Neural cell (in vitro differentiated cells): ENCODE data around the gene HDAC4. TPM values are rescaled to one million over a fixed set of nuclear protein-coding genes. Genes with fewer than 3 reads are reported as not detected.
"Not testable (repeated sequence)": the region's sequence is repeated elsewhere in the genome, so short reads cannot be mapped to it uniquely, and the experiment has no call there.

Experiments
- H2AFZ ChIP-seq: fragments of 200-600, 300-800 bp; sonication (generic), shearing (Covaris generic); 2 replicates; pipeline ENCODE4 v1.6.0; 2014; ENCODE audit warnings: low read depth, mild to moderate bottlenecking, antibody characterized with exemption, low read length, moderate library complexity
- H3F3A ChIP-seq: fragments of 200-600 bp; shearing (Covaris generic); 2 replicates; pipeline ENCODE4 v1.6.1; 2016; ENCODE audit warnings: mild to moderate bottlenecking, moderate library complexity, mixed read lengths, antibody characterized with exemption, low read length; ENCODE audit not compliant: insufficient read depth, poor library complexity, severe bottlenecking
- H3K27ac ChIP-seq: fragments of 200-600, 300-800 bp; sonication (generic), shearing (Covaris generic); 2 replicates; pipeline ENCODE4 v1.5.1; 2014; ENCODE audit warnings: mild to moderate bottlenecking, low read length, moderate library complexity
- H3K27me3 ChIP-seq: fragments of 300-800, 200-600 bp; sonication (generic), shearing (Covaris generic); 2 replicates; pipeline ENCODE4 v1.6.0; 2014; ENCODE audit warnings: mild to moderate bottlenecking, low read depth, low read length, moderate library complexity; ENCODE audit not compliant: insufficient read depth
- H3K36me3 ChIP-seq: fragments of 300-800, 200-600 bp; sonication (generic), shearing (Covaris generic); 2 replicates; pipeline ENCODE4 v1.5.1; 2014; ENCODE audit warnings: mild to moderate bottlenecking, antibody characterized with exemption, low read length, moderate library complexity; ENCODE audit not compliant: insufficient read depth
- H3K4me2 ChIP-seq: fragments of 300-800, 200-600 bp; sonication (generic), shearing (Covaris generic); 2 replicates; pipeline ENCODE4 v1.6.0; 2014; ENCODE audit warnings: mild to moderate bottlenecking, low read length
- H3K4me3 ChIP-seq: fragments of 300-800, 200-600 bp; sonication (generic), shearing (Covaris generic); 2 replicates; pipeline ENCODE4 v1.5.1; 2014; ENCODE audit warnings: mild to moderate bottlenecking, low read length, moderate library complexity
- H3K79me2 ChIP-seq: fragments of 200-600 bp; shearing (Covaris generic); replicated peaks from 2 replicates; pipeline ENCODE4 v1.6.0; 2014; ENCODE audit warnings: mild to moderate bottlenecking, low read length, moderate library complexity; ENCODE audit not compliant: insufficient read depth
- H3K9ac ChIP-seq: fragments of 300-800, 200-600 bp; sonication (generic), shearing (Covaris generic); 2 replicates; pipeline ENCODE4 v1.6.1; 2016; ENCODE audit warnings: mild to moderate bottlenecking, low read length, mixed read lengths
- H3K9me2 ChIP-seq: fragments of 200-600 bp; shearing (Covaris generic); 2 replicates; pipeline ENCODE4 v1.6.1; 2016; ENCODE audit warnings: mild to moderate bottlenecking, low read length, mixed read lengths; ENCODE audit not compliant: insufficient read depth
- H3K9me3 ChIP-seq: fragments of 200-600, 300-800 bp; sonication (generic), shearing (Covaris generic); 2 replicates; pipeline ENCODE4 v1.6.1; 2016; ENCODE audit warnings: mild to moderate bottlenecking, mixed run types, low read length, moderate library complexity, mixed read lengths
- H4K20me1 ChIP-seq: fragments of 200-600 bp; shearing (Covaris generic); 2 replicates; pipeline ENCODE4 v1.6.1; 2016; ENCODE audit warnings: mild to moderate bottlenecking, mixed run types; ENCODE audit not compliant: insufficient read depth
- EP300 ChIP-seq: fragments of 450-650 bp; conservative IDR thresholded peaks from 2 replicates; pipeline ENCODE4 v1.6.1; 2014; ENCODE audit warnings: antibody characterized with exemption, mild to moderate bottlenecking, moderate library complexity; ENCODE audit not compliant: poor library complexity, severe bottlenecking
- EZH2 ChIP-seq: fragments of 200-600, 300-800 bp; shearing (Covaris generic), sonication (generic); IDR thresholded peaks from 2 replicates; pipeline ENCODE4 v1.6.1; 2014; ENCODE audit warnings: antibody characterized with exemption, low read length, borderline replicate concordance, mild to moderate bottlenecking; ENCODE audit not compliant: insufficient read depth, poor library complexity, severe bottlenecking
- MXI1 ChIP-seq: fragments of 450-650 bp; conservative IDR thresholded peaks from 2 replicates; pipeline ENCODE4 v1.6.1; 2014; ENCODE audit warnings: antibody characterized with exemption, mild to moderate bottlenecking; ENCODE audit not compliant: poor library complexity, severe bottlenecking
- POLR2AphosphoS5 ChIP-seq: IDR thresholded peaks from 2 replicates; pipeline ENCODE4 v1.6.1; 2012
- RAD21 ChIP-seq: fragments of 450-650 bp; conservative IDR thresholded peaks from 2 replicates; pipeline ENCODE4 v1.6.1; 2014; ENCODE audit warnings: antibody characterized with exemption, mild to moderate bottlenecking, moderate library complexity
- SMC3 ChIP-seq: fragments of 450-650 bp; conservative IDR thresholded peaks from 2 replicates; pipeline ENCODE4 v1.6.1; 2014; ENCODE audit warnings: antibody characterized with exemption, mild to moderate bottlenecking, moderate library complexity; ENCODE audit not compliant: poor library complexity
- TAF1 ChIP-seq: IDR thresholded peaks from 2 replicates; pipeline ENCODE4 v1.6.1; 2012; ENCODE audit warnings: low read depth
- polyA plus RNA-seq: library from polyadenylated mRNA; depleted of rRNA; stranded (reverse); fragments of >200 nt; gene quantifications from 2 replicates; pipeline ENCODE4 v1.2.3, GENCODE V29; 2014
- TF ChIP-seq, protein P1 (sequence below): IDR thresholded peaks from 2 replicates; pipeline ENCODE4 v1.6.1; 2012; ENCODE audit warnings: borderline replicate concordance
- TF ChIP-seq, protein P2 (sequence below): fragments of 450-650 bp; IDR thresholded peaks from 2 replicates; pipeline ENCODE4 v1.5.1; 2014; ENCODE audit warnings: antibody characterized with exemption, mild to moderate bottlenecking, moderate library complexity; ENCODE audit not compliant: poor library complexity, severe bottlenecking

HDAC4 gene
- polyA plus RNA-seq, 1 donor from 2014 or later, result 3.4 TPM

DNA sequence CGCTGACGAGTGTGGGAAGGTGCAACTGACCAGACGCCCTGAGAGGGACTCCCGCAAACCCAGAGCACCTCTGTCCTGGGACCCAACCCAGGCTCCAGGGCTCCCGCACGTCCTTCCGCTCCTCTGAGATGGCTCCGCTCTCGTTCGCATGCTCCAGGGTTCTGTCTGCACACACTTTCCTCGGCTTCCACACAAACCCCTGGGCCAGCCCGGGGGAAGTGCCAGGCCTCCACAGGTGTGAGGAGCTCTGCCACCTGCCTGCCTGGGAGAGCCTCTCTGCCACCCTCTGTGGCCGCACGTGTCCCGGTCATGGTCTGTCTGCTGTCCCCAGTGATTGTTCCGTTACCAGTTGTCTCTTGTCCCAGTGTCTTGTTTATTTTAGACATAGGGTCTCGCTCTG is 222.9 kb downstream of the HDAC4 start:
- no peak overlapping the region for H3K27ac ChIP-seq

DNA sequence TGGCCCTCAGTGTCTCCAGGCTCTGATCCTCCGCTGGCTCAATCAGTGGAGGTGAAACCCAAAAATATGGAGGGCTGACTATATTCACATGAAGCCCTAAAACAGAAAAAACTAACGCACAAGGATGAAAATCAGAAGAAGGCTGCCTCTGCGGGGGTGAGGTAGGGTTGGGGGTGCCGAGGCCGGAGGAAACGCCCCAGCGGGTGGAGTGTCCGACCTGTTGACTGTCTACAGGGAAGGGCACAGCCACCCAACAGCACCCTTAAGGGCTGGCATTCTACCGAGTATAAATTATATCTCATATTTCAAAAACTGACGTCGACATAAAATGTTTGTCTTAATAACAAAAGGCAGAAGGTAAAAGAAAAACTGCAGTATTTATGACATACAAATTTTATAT is 223.5 kb downstream of the HDAC4 start:
- Histone ChIP-seq H3K36me3 (no peaks in the 10 kb centered on the region), H3K9me2 (no peaks in the 10 kb centered on the region), H3K27me3 (no peaks in the 10 kb centered on the region), H3K79me2 (no peaks in the 10 kb centered on the region), H3K9me3 (peaks cover 8% of the 10 kb centered on the region), H3K4me2 (no peak overlapping the region), H4K20me1 (no peaks in the 10 kb centered on the region), H3K9ac (no peak overlapping the region), H3K4me3 (no peak overlapping the region), H3K27ac (no peak overlapping the region), H3F3A (no peaks in the 10 kb centered on the region), H2AFZ (no peak overlapping the region)
- TF ChIP-seq, protein P1, sequence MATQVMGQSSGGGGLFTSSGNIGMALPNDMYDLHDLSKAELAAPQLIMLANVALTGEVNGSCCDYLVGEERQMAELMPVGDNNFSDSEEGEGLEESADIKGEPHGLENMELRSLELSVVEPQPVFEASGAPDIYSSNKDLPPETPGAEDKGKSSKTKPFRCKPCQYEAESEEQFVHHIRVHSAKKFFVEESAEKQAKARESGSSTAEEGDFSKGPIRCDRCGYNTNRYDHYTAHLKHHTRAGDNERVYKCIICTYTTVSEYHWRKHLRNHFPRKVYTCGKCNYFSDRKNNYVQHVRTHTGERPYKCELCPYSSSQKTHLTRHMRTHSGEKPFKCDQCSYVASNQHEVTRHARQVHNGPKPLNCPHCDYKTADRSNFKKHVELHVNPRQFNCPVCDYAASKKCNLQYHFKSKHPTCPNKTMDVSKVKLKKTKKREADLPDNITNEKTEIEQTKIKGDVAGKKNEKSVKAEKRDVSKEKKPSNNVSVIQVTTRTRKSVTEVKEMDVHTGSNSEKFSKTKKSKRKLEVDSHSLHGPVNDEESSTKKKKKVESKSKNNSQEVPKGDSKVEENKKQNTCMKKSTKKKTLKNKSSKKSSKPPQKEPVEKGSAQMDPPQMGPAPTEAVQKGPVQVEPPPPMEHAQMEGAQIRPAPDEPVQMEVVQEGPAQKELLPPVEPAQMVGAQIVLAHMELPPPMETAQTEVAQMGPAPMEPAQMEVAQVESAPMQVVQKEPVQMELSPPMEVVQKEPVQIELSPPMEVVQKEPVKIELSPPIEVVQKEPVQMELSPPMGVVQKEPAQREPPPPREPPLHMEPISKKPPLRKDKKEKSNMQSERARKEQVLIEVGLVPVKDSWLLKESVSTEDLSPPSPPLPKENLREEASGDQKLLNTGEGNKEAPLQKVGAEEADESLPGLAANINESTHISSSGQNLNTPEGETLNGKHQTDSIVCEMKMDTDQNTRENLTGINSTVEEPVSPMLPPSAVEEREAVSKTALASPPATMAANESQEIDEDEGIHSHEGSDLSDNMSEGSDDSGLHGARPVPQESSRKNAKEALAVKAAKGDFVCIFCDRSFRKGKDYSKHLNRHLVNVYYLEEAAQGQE, result no peak
- TF ChIP-seq, protein P2, sequence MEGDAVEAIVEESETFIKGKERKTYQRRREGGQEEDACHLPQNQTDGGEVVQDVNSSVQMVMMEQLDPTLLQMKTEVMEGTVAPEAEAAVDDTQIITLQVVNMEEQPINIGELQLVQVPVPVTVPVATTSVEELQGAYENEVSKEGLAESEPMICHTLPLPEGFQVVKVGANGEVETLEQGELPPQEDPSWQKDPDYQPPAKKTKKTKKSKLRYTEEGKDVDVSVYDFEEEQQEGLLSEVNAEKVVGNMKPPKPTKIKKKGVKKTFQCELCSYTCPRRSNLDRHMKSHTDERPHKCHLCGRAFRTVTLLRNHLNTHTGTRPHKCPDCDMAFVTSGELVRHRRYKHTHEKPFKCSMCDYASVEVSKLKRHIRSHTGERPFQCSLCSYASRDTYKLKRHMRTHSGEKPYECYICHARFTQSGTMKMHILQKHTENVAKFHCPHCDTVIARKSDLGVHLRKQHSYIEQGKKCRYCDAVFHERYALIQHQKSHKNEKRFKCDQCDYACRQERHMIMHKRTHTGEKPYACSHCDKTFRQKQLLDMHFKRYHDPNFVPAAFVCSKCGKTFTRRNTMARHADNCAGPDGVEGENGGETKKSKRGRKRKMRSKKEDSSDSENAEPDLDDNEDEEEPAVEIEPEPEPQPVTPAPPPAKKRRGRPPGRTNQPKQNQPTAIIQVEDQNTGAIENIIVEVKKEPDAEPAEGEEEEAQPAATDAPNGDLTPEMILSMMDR, result no peak
- no peak for TF ChIP-seq EZH2
- no peak for TF ChIP-seq RAD21
- no peak for TF ChIP-seq SMC3
- no peak for TF ChIP-seq EP300
- no peak for TF ChIP-seq MXI1
- no peak for TF ChIP-seq POLR2AphosphoS5
- no peak for TF ChIP-seq TAF1

More for the DNA sequence above, 222.9 kb downstream of the HDAC4 start:
- no peaks in the 10 kb centered on the region for H4K20me1 ChIP-seq
- H3K36me3 ChIP-seq, result no peaks in the 10 kb centered on the region
- H3F3A ChIP-seq, result no peaks in the 10 kb centered on the region
- peaks cover 8% of the 10 kb centered on the region for H3K9me3 ChIP-seq
- TF ChIP-seq RAD21, result no peak
- no peak for TF ChIP-seq EZH2
- no peaks in the 10 kb centered on the region for H3K79me2 ChIP-seq
- H3K9me2 ChIP-seq, result no peaks in the 10 kb centered on the region
- no peak overlapping the region for H3K4me3 ChIP-seq
- H2AFZ ChIP-seq, result no peak overlapping the region
- H3K27me3 ChIP-seq, result no peaks in the 10 kb centered on the region
- H3K9ac ChIP-seq, result no peak overlapping the region
- H3K4me2 ChIP-seq, result no peak overlapping the region

DNA sequence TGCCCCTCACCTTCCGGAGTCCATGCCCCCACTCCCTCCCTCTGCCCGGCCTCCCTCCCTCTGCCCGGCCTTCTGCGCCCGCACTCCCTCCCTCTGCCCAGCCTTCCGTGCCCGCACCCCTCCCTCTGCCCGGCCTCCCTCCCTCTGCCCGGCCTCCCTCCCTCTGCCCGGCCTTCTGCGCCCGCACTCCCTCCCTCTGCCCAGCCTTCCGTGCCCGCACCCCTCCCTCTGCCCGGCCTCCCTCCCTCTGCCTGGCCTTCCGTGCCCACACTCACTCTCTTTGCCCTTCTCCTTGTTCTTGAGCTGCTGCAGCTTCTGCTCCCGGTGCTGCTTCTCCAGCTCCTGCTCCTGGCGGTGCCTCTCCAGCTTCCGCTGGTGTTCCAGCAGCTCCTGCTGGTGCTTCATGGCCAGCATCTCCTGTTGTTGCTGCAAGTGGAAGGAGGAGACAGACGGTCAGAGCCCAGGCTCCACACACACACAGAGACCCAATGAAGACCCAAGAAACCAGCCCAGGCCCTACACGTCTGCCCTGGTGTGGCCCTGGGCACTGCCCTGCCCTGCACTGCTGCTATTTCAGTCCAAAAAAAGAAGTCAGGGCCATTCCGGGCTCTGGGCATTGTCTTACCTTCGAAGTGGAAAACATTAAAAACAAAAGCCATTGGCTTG is 224.5 kb downstream of the HDAC4 start:
- not testable (repeated sequence) for H3K9me2 ChIP-seq, H3K79me2 ChIP-seq, H4K20me1 ChIP-seq, H3K36me3 ChIP-seq, H3K4me2 ChIP-seq, H3K9me3 ChIP-seq, H3F3A ChIP-seq, H3K27me3 ChIP-seq, H3K9ac ChIP-seq, H2AFZ ChIP-seq, H3K4me3 ChIP-seq, H3K27ac ChIP-seq
